Activated T-helper 1 cell treated with anti-CD3 and anti-CD28 coated beads, Interleukin-12 subunit alpha, Interleukin-12 subunit beta, Interleukin-2, Interleukin-4 antibody, amounts not matched to agents 30 ng/mL and 10 ng/mL and 1 ng/mL, durations not matched to agents 14 hours and 24 hours and 36 hours (primary cell): ENCODE results near the gene TIMM44. TPM values are rescaled to one million over a fixed set of nuclear protein-coding genes. Genes with fewer than 3 reads are reported as not detected.

Source experiments
- DNase-seq: peaks from one replicate; pipeline ENCODE4 v3.0.0; 2021; ENCODE audit warnings: low spot score
- H3K27ac Mint-ChIP-seq: one replicate; pipeline ENCODE4 v1.8.0; 2021; ENCODE audit warnings: mild to moderate bottlenecking, mixed read lengths
- H3K27me3 Mint-ChIP-seq: one replicate; pipeline ENCODE4 v1.8.0; 2022; ENCODE audit warnings: mild to moderate bottlenecking, moderate library complexity, mixed read lengths; ENCODE audit not compliant: insufficient read depth
- H3K36me3 Mint-ChIP-seq: one replicate; pipeline ENCODE4 v1.8.0; 2021; ENCODE audit warnings: low read depth, mixed read lengths
- H3K4me1 Mint-ChIP-seq: one replicate; pipeline ENCODE4 v1.8.0; 2021; ENCODE audit warnings: low read depth, mixed read lengths
- H3K4me3 Mint-ChIP-seq: one replicate; pipeline ENCODE4 v1.8.0; 2021; ENCODE audit warnings: mild to moderate bottlenecking, moderate library complexity, mixed read lengths
- H3K9me3 Mint-ChIP-seq: one replicate; pipeline ENCODE4 v1.8.0; 2021; ENCODE audit warnings: mixed read lengths
- intact Hi-C: fragments of 100-400 bp; cut with micrococcal nuclease; formaldehyde crosslinking; loops from one replicate; pipeline ENCODE4 v1.15.1; 2024
- total RNA-seq: library from RNA; stranded (reverse); gene quantifications from 2 replicates; pipeline ENCODE4 v1.2.3, GENCODE V29; 2022

Gene TIMM44
- total RNA-seq, 1 donor from 2014 or later, result 114 TPM

GRCh38 chr19:7981661-7982060 is 38.2 kb upstream of the TIMM44 start:
- intact Hi-C loops, result no loop called here
- Mint-ChIP-seq H3K4me3 (no peak overlapping the region), H3K4me1 (peaks cover 3% of the 10 kb centered on the region), H3K27ac (no peak overlapping the region), H3K36me3 (peaks cover 20% of the 10 kb centered on the region), H3K9me3 (no peaks in the 10 kb centered on the region), H3K27me3 (no peaks in the 10 kb centered on the region)
- DNase-seq, result no peak

GRCh38 chr19:7981199-7981598 is 37.7 kb upstream of the TIMM44 start:
- intact Hi-C loops, result no loop called here
- DNase-seq, result no peak
- Mint-ChIP-seq H3K27ac (no peak overlapping the region), H3K36me3 (peaks cover 15% of the 10 kb centered on the region), H3K4me3 (no peak overlapping the region), H3K9me3 (no peaks in the 10 kb centered on the region), H3K27me3 (no peaks in the 10 kb centered on the region), H3K4me1 (no peaks in the 10 kb centered on the region)

- H3K4me1 Mint-ChIP-seq, result no peaks in the 10 kb centered on the region
- intact Hi-C loops, result no loop called here
- H3K27ac Mint-ChIP-seq, result no peak overlapping the region
- no peak for DNase-seq
- no peaks in the 10 kb centered on the region for H3K9me3 Mint-ChIP-seq
- no peak overlapping the region for H3K4me3 Mint-ChIP-seq
- H3K36me3 Mint-ChIP-seq, result peaks cover 12% of the 10 kb centered on the region
- no peaks in the 10 kb centered on the region for H3K27me3 Mint-ChIP-seq
These were observed 37.2 kb upstream of the TIMM44 start for GRCh38 chr19:7980635-7981121.

GRCh38 chr19:7980168-7980567 is 36.7 kb upstream of the TIMM44 start:
- DNase-seq, result no peak
- Mint-ChIP-seq H3K27me3 (no peaks in the 10 kb centered on the region), H3K36me3 (peaks cover 12% of the 10 kb centered on the region), H3K9me3 (no peaks in the 10 kb centered on the region), H3K4me1 (no peaks in the 10 kb centered on the region), H3K4me3 (no peak overlapping the region), H3K27ac (no peak overlapping the region)
- intact Hi-C loops, result no loop called here

GRCh38 chr19:7979559-7979958 is 36.1 kb upstream of the TIMM44 start:
- Mint-ChIP-seq H3K36me3 (peaks cover 12% of the 10 kb centered on the region), H3K4me3 (no peak overlapping the region), H3K27ac (no peak overlapping the region)

GRCh38 chr19:7979011-7979410 is 35.5 kb upstream of the TIMM44 start:
- H3K36me3 Mint-ChIP-seq, result peaks cover 10% of the 10 kb centered on the region
- DNase-seq, result no peak
- intact Hi-C loops, result no loop called here
- H3K9me3 Mint-ChIP-seq, result no peaks in the 10 kb centered on the region
- H3K4me3 Mint-ChIP-seq, result no peak overlapping the region
- no peaks in the 10 kb centered on the region for H3K4me1 Mint-ChIP-seq
- no peaks in the 10 kb centered on the region for H3K27me3 Mint-ChIP-seq
- no peak overlapping the region for H3K27ac Mint-ChIP-seq

More at GRCh38 chr19:7979559-7979958, 36.1 kb upstream of the TIMM44 start:
- no peaks in the 10 kb centered on the region for H3K4me1 Mint-ChIP-seq
- intact Hi-C loops, result no loop called here
- no peaks in the 10 kb centered on the region for H3K27me3 Mint-ChIP-seq
- no peaks in the 10 kb centered on the region for H3K9me3 Mint-ChIP-seq
- DNase-seq, result no peak

- Mint-ChIP-seq H3K4me1 (no peaks in the 10 kb centered on the region), H3K4me3 (no peak overlapping the region), H3K9me3 (no peaks in the 10 kb centered on the region), H3K27me3 (no peaks in the 10 kb centered on the region), H3K36me3 (peaks cover 12% of the 10 kb centered on the region), H3K27ac (no peak overlapping the region)
- no peak for DNase-seq
- intact Hi-C loops, result no loop called here
These were observed 34.8 kb upstream of the TIMM44 start for GRCh38 chr19:7978179-7978825.

- intact Hi-C loops, result no loop called here
- no peaks in the 10 kb centered on the region for H3K9me3 Mint-ChIP-seq
- DNase-seq, result no peak
- no peak overlapping the region for H3K27ac Mint-ChIP-seq
- H3K4me1 Mint-ChIP-seq, result no peaks in the 10 kb centered on the region
- H3K4me3 Mint-ChIP-seq, result no peak overlapping the region
- H3K36me3 Mint-ChIP-seq, result peaks cover 12% of the 10 kb centered on the region
- H3K27me3 Mint-ChIP-seq, result no peaks in the 10 kb centered on the region
These were observed 34.2 kb upstream of the TIMM44 start for GRCh38 chr19:7977723-7978040.

- Mint-ChIP-seq H3K36me3 (peaks cover 12% of the 10 kb centered on the region), H3K4me3 (no peak overlapping the region), H3K4me1 (no peaks in the 10 kb centered on the region), H3K9me3 (no peaks in the 10 kb centered on the region), H3K27ac (no peak overlapping the region), H3K27me3 (no peaks in the 10 kb centered on the region)
- intact Hi-C loops, result no loop called here
- no peak for DNase-seq
These were observed 33.7 kb upstream of the TIMM44 start for GRCh38 chr19:7977021-7977722.

GRCh38 chr19:7976461-7976860 is 33.0 kb upstream of the TIMM44 start:
- peaks cover 12% of the 10 kb centered on the region for H3K36me3 Mint-ChIP-seq
- no peaks in the 10 kb centered on the region for H3K4me1 Mint-ChIP-seq
- DNase-seq, result no peak
- H3K27ac Mint-ChIP-seq, result no peak overlapping the region
- H3K27me3 Mint-ChIP-seq, result no peaks in the 10 kb centered on the region
- no peaks in the 10 kb centered on the region for H3K9me3 Mint-ChIP-seq
- no peak overlapping the region for H3K4me3 Mint-ChIP-seq
- intact Hi-C loops, result no loop called here

- intact Hi-C loops, result no loop called here
- no peaks in the 10 kb centered on the region for H3K4me1 Mint-ChIP-seq
- no peaks in the 10 kb centered on the region for H3K9me3 Mint-ChIP-seq
- peaks cover 9% of the 10 kb centered on the region for H3K36me3 Mint-ChIP-seq
- H3K4me3 Mint-ChIP-seq, result no peak overlapping the region
- no peak overlapping the region for H3K27ac Mint-ChIP-seq
- DNase-seq, result no peak
- H3K27me3 Mint-ChIP-seq, result no peaks in the 10 kb centered on the region
These were observed 31.6 kb upstream of the TIMM44 start for GRCh38 chr19:7975037-7975436.

GRCh38 chr19:7973883-7974282 is 30.4 kb upstream of the TIMM44 start:
- no peak for DNase-seq
- Mint-ChIP-seq H3K4me1 (no peaks in the 10 kb centered on the region), H3K4me3 (no peak overlapping the region), H3K27me3 (no peaks in the 10 kb centered on the region), H3K36me3 (peaks cover 7% of the 10 kb centered on the region), H3K9me3 (no peaks in the 10 kb centered on the region), H3K27ac (no peak overlapping the region)
- intact Hi-C loops, result no loop called here

- no peak for DNase-seq
- H3K27ac Mint-ChIP-seq, result no peak overlapping the region
- H3K4me1 Mint-ChIP-seq, result no peaks in the 10 kb centered on the region
- no peak overlapping the region for H3K4me3 Mint-ChIP-seq
- H3K27me3 Mint-ChIP-seq, result no peaks in the 10 kb centered on the region
- intact Hi-C loops, result loop anchor here (2.0 kb wide), 1 partner anchor 31 kb away; no protein-coding TSS in a partner anchor
- peaks cover 10% of the 10 kb centered on the region for H3K36me3 Mint-ChIP-seq
- H3K9me3 Mint-ChIP-seq, result no peaks in the 10 kb centered on the region
These were observed 28.4 kb upstream of the TIMM44 start for GRCh38 chr19:7971553-7972520.
